HG03565 (cell line): ENCODE measurements around the gene SPECC1L.

ENCODE experiments used
- ATAC-seq: cut with Tn5 transposase; IDR thresholded peaks from one replicate; pipeline ENCODE4 v1.9.1; 2021; ENCODE audit warnings: mild to moderate bottlenecking, moderate library complexity; ENCODE audit not compliant: unreplicated experiment

The SPECC1L gene

GRCh38 chr22:24319451-24319850, 48.8 kb downstream of the SPECC1L start:
- ATAC-seq = no peak

- no peak for ATAC-seq
These were observed 51.4 kb downstream of the SPECC1L start for GRCh38 chr22:24321999-24322398.

GRCh38 chr22:24322522-24322921, 51.9 kb downstream of the SPECC1L start:
- ATAC-seq = no peak

GRCh38 chr22:24323233-24323632, 52.6 kb downstream of the SPECC1L start:
- ATAC-seq = no peak

- ATAC-seq = no peak
These were observed 53.1 kb downstream of the SPECC1L start for GRCh38 chr22:24323695-24324094.

- no peak for ATAC-seq
These were observed 53.5 kb downstream of the SPECC1L start for GRCh38 chr22:24324137-24324536.

GRCh38 chr22:24325105-24325757, 54.6 kb downstream of the SPECC1L start:
- ATAC-seq = no peak

- no peak for ATAC-seq
These were observed 55.6 kb downstream of the SPECC1L start for GRCh38 chr22:24326266-24326665.

- no peak for ATAC-seq
These were observed 57.2 kb downstream of the SPECC1L start for GRCh38 chr22:24327832-24328231.

- ATAC-seq = no peak
These were observed 58.8 kb downstream of the SPECC1L start for GRCh38 chr22:24329453-24329852.

- no peak for ATAC-seq
These were observed 60.0 kb downstream of the SPECC1L start for GRCh38 chr22:24330636-24331035.

GRCh38 chr22:24331468-24332440, 61.1 kb downstream of the SPECC1L start:
- ATAC-seq = no peak

- ATAC-seq = no peak
These were observed 62.7 kb downstream of the SPECC1L start for GRCh38 chr22:24333301-24333700.

GRCh38 chr22:24335496-24335895, 64.9 kb downstream of the SPECC1L start:
- ATAC-seq = no peak

GRCh38 chr22:24337894-24338645, 67.4 kb downstream of the SPECC1L start:
- ATAC-seq = no peak

- ATAC-seq = no peak
These were observed 68.3 kb downstream of the SPECC1L start for GRCh38 chr22:24338726-24339451.

- ATAC-seq = no peak
These were observed 68.8 kb downstream of the SPECC1L start for GRCh38 chr22:24339452-24339747.

GRCh38 chr22:24341627-24342026, 71.0 kb downstream of the SPECC1L start:
- no peak for ATAC-seq

GRCh38 chr22:24350627-24351026, 80.0 kb downstream of the SPECC1L start:
- no peak for ATAC-seq

GRCh38 chr22:24353121-24353520, 82.5 kb downstream of the SPECC1L start:
- no peak for ATAC-seq

GRCh38 chr22:24355574-24355973, 84.9 kb downstream of the SPECC1L start:
- ATAC-seq = no peak
